Keratinocyte (primary cell): ENCODE data around the gene NMBR.

Experiments
- CTCF ChIP-seq, 3 experiments: IDR thresholded peaks in 1 of 3; conservative IDR thresholded peaks in 1 of 3; optimal IDR thresholded peaks in 1 of 3; 2 replicates in 2 of 3; 3 replicates in 1 of 3; pipeline versions ENCODE3 to v1.5.1; 2011; ENCODE audit warnings: low read length in 3 of 3, mild to moderate bottlenecking in 3 of 3, moderate library complexity in 2 of 3, control low read depth in 1 of 3, inconsistent platforms in 1 of 3; ENCODE audit not compliant: insufficient read depth in 2 of 3; ENCODE audit errors: extremely low read depth in 1 of 3
- EZH2 ChIP-seq: IDR thresholded peaks from one replicate; pipeline ENCODE4 v1.6.1; 2012; ENCODE audit warnings: inconsistent platforms, mild to moderate bottlenecking, low read length, moderate library complexity

GRCh38 chr6:142079130-142079529 is 67.8 kb downstream of the NMBR start:
- no peak for TF ChIP-seq CTCF (optimal IDR thresholded peaks at IDR 0.05 in 1 of 3, IDR thresholded peaks at IDR 0.05 in 1 of 3, conservative IDR thresholded peaks at IDR 0.05 in 1 of 3; ENCODE audit: extremely low read depth in 1 of 3, insufficient read depth in 2 of 3, low read length in 3 of 3)
- no peak for TF ChIP-seq EZH2
